Measurements from ENCODE around the gene LRP1B. TPM values are rescaled to one million over a fixed set of nuclear protein-coding genes. Genes with fewer than 3 reads are reported as not detected.

Gene LRP1B
- polyA plus RNA-seq, 1 of the 3 experiments (the other 2 are of a cell fraction): 0.28 TPM

DNA sequence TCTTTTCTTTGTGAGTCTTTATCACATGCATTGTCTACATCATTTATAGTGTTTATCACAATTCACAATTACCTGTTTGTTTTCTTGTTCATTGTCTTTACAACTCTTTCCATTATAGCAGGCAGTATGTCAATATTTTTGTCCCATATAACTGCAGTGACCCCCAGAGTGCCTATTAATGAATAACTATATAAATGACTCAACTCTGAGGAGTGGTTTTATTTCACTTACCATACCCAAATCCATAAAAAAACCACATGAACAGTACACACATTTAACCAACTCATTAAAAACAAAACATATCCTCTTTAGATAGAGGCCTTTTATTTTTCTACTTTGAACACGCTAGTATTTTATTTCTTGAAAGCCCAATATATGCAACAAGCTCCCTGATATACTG, 1931.5 kb downstream of the LRP1B start:
- POLR2A ChIA-PET: no interaction called here
- Histone ChIP-seq H3K27ac (ENCODE audit: low read depth in 2 of 2, low read length in 1 of 2) (no peak overlapping the region), H4K20me1 (ENCODE audit: insufficient read depth) (no peaks in the 10 kb centered on the region), H3F3A (replicated peaks; ENCODE audit: insufficient read depth) (no peaks in the 10 kb centered on the region), H3K4me1 (ENCODE audit: control insufficient read depth in 1 of 2, insufficient read depth in 2 of 2, low read depth in 1 of 2, low read length in 1 of 2) (no peaks in the 10 kb centered on the region), H3K36me3 (replicated peaks in 1 of 2; ENCODE audit: control insufficient read depth in 1 of 2, insufficient read depth in 2 of 2, low read length in 1 of 2) (no peaks in the 10 kb centered on the region), H3K9me2 (no peaks in the 10 kb centered on the region), H2AFZ (ENCODE audit: low read depth) (no peak overlapping the region), H3K27me3 (ENCODE audit: insufficient read depth) (no peaks in the 10 kb centered on the region), H3K79me2 (ENCODE audit: insufficient read depth) (no peaks in the 10 kb centered on the region), H3K4me2 (no peak overlapping the region), H3K9ac (no peak overlapping the region), H3K9me3 (no peaks in the 10 kb centered on the region), H3K4me3 (ENCODE audit: low read depth in 2 of 2, low read length in 1 of 2) (no peak overlapping the region)
- CTCF ChIA-PET: no interaction called here
- no peak for TF ChIP-seq TEAD4 (IDR thresholded peaks at IDR 0.05; ENCODE audit: borderline replicate concordance, insufficient read depth)
- no peak for TF ChIP-seq CHD2 (IDR thresholded peaks at IDR 0.05; ENCODE audit: low read length, partially characterized antibody)
- no peak for TF ChIP-seq POLR2AphosphoS5 (IDR thresholded peaks at IDR 0.05; ENCODE audit: low read depth, low read length)
- TF ChIP-seq SMC3 (IDR thresholded peaks at IDR 0.05; ENCODE audit: low read depth, low read length): no peak
- no peak for TF ChIP-seq RXRA (IDR thresholded peaks at IDR 0.05; ENCODE audit: borderline replicate concordance, low read depth)
- no peak for TF ChIP-seq NRF1 (IDR thresholded peaks at IDR 0.05; ENCODE audit: low read depth, low read length)
- TF ChIP-seq ELF1 (IDR thresholded peaks at IDR 0.05): no peak
- no peak for TF ChIP-seq NFIC (IDR thresholded peaks at IDR 0.05; ENCODE audit: borderline replicate concordance)
- TF ChIP-seq EZH2phosphoT487 (IDR thresholded peaks at IDR 0.05; ENCODE audit: borderline replicate concordance, low read depth): no peak
- no peak for TF ChIP-seq SIN3A (IDR thresholded peaks at IDR 0.05; ENCODE audit: borderline replicate concordance, low read depth, low read length)
- TF ChIP-seq GATA2 (CRISPR knock-in tag; IDR thresholded peaks at IDR 0.05): no peak
- TF ChIP-seq RAD21 (IDR thresholded peaks at IDR 0.05; ENCODE audit: low read length): no peak
- TF ChIP-seq REST (IDR thresholded peaks at IDR 0.05; ENCODE audit: low read depth, low read length): no peak
- TF ChIP-seq, protein P1, sequence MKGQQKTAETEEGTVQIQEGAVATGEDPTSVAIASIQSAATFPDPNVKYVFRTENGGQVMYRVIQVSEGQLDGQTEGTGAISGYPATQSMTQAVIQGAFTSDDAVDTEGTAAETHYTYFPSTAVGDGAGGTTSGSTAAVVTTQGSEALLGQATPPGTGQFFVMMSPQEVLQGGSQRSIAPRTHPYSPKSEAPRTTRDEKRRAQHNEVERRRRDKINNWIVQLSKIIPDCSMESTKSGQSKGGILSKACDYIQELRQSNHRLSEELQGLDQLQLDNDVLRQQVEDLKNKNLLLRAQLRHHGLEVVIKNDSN (IDR thresholded peaks at IDR 0.05; ENCODE audit: borderline replicate concordance, low read depth): no peak
- 9% methylated on average over 1 of the region's 1 CpG for WGBS (ENCODE audit: low lambda C conversion rate)
- no peak for DNase-seq

DNA sequence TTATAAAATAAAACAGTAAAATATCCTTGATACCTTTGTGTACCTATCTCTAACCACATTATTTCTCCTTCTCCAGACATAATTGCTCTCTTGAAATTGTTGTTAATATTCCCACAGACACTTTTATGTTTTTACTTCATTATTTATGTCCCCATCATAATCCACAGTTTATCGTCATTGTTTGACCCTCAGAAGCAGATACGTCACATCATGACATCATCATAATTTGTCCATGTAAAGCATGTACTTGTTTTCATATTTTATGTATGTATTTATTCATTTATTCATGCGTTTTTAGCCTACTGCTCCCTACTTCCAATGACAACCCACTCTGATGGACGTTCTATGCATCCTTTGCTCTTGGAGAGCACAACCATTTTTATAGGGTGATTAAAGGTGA, 1943.7 kb downstream of the LRP1B start:
- no peak overlapping the region for H3K27ac ChIP-seq (ENCODE audit: low read depth in 2 of 2, low read length in 1 of 2)
- no peaks in the 10 kb centered on the region for H3K9me3 ChIP-seq
- H3K27me3 ChIP-seq (ENCODE audit: insufficient read depth): no peaks in the 10 kb centered on the region
- no peaks in the 10 kb centered on the region for H4K20me1 ChIP-seq (ENCODE audit: insufficient read depth)
- H3K9me2 ChIP-seq: no peaks in the 10 kb centered on the region
- no peaks in the 10 kb centered on the region for H3K36me3 ChIP-seq (replicated peaks in 1 of 2; ENCODE audit: control insufficient read depth in 1 of 2, insufficient read depth in 2 of 2, low read length in 1 of 2)
- WGBS (ENCODE audit: low lambda C conversion rate): 57% methylated on average over 4 of the region's 4 CpGs
- DNase-seq: no peak
- H3F3A ChIP-seq (replicated peaks; ENCODE audit: insufficient read depth): no peaks in the 10 kb centered on the region
- POLR2A ChIA-PET: no interaction called here
- no peak overlapping the region for H3K9ac ChIP-seq
- no peak overlapping the region for H3K4me3 ChIP-seq (ENCODE audit: low read depth in 2 of 2, low read length in 1 of 2)
- no peak overlapping the region for H2AFZ ChIP-seq (ENCODE audit: low read depth)
- TF ChIP-seq RCOR1 (IDR thresholded peaks at IDR 0.05; ENCODE audit: low read length) (no peak), YY1 (IDR thresholded peaks at IDR 0.05; ENCODE audit: low read depth) (no peak), MEF2A (IDR thresholded peaks at IDR 0.05; ENCODE audit: borderline replicate concordance, low read depth) (no peak), EZH2phosphoT487 (IDR thresholded peaks at IDR 0.05; ENCODE audit: borderline replicate concordance, low read depth) (no peak), TEAD4 (IDR thresholded peaks at IDR 0.05; ENCODE audit: borderline replicate concordance, insufficient read depth) (no peak), REST (IDR thresholded peaks at IDR 0.05; ENCODE audit: low read depth, low read length) (no peak), CHD2 (IDR thresholded peaks at IDR 0.05; ENCODE audit: low read length, partially characterized antibody) (no peak)
- TF ChIP-seq, protein P2, sequence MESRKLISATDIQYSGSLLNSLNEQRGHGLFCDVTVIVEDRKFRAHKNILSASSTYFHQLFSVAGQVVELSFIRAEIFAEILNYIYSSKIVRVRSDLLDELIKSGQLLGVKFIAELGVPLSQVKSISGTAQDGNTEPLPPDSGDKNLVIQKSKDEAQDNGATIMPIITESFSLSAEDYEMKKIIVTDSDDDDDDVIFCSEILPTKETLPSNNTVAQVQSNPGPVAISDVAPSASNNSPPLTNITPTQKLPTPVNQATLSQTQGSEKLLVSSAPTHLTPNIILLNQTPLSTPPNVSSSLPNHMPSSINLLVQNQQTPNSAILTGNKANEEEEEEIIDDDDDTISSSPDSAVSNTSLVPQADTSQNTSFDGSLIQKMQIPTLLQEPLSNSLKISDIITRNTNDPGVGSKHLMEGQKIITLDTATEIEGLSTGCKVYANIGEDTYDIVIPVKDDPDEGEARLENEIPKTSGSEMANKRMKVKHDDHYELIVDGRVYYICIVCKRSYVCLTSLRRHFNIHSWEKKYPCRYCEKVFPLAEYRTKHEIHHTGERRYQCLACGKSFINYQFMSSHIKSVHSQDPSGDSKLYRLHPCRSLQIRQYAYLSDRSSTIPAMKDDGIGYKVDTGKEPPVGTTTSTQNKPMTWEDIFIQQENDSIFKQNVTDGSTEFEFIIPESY (IDR thresholded peaks at IDR 0.05; ENCODE audit: borderline replicate concordance, low read depth): no peak
- CTCF ChIA-PET: no interaction called here
- no peak overlapping the region for H3K4me2 ChIP-seq
- H3K4me1 ChIP-seq (ENCODE audit: control insufficient read depth in 1 of 2, insufficient read depth in 2 of 2, low read depth in 1 of 2, low read length in 1 of 2): no peaks in the 10 kb centered on the region
- H3K79me2 ChIP-seq (ENCODE audit: insufficient read depth): no peaks in the 10 kb centered on the region
